ENCODE results near the gene KRTAP3-2. TPM values are rescaled to one million over a fixed set of nuclear protein-coding genes. Genes with fewer than 3 reads are reported as not detected.

KRTAP3-2 gene
- total RNA-seq, 1 experiment from 2014 or later = not detected

GRCh38 chr17:40993839-40994238 lies 5.9 kb downstream of the KRTAP3-2 start, which contains the start of gene KRTAP3-3:
Gene KRTAP3-3 (minus strand): TSS chr17:40994164. CDS start chr17:40994097, 67 bp downstream.
- ChIA-PET POLR2A (no interaction called here), CTCF (no interaction called here)
- H3K27ac Mint-ChIP-seq (ENCODE audit: low read depth, unreplicated experiment) = no peak within 1 kb of the TSS
- no peaks in the 10 kb centered on the region for H3K4me1 Mint-ChIP-seq (ENCODE audit: insufficient read depth, unreplicated experiment)
- H3K36me3 Mint-ChIP-seq (ENCODE audit: insufficient read depth, unreplicated experiment) = no peaks in the 10 kb centered on the region
- BruUV-seq (replicated peaks) = no TSS peak
- no peak for DNase-seq (ENCODE audit: unreplicated experiment)
- no peak for TF ChIP-seq CTCF (IDR thresholded peaks at IDR 0.05; ENCODE audit: unreplicated experiment)
- no peaks in the 10 kb centered on the region for H3K27me3 Mint-ChIP-seq (ENCODE audit: insufficient read depth, unreplicated experiment)
- no peak within 1 kb of the TSS for H3K4me3 Mint-ChIP-seq (ENCODE audit: unreplicated experiment)
- H3K9me3 Mint-ChIP-seq (ENCODE audit: unreplicated experiment) = no peaks in the 10 kb centered on the region
- intact Hi-C loops (cut with micrococcal nuclease) = no loop called here

DNA sequence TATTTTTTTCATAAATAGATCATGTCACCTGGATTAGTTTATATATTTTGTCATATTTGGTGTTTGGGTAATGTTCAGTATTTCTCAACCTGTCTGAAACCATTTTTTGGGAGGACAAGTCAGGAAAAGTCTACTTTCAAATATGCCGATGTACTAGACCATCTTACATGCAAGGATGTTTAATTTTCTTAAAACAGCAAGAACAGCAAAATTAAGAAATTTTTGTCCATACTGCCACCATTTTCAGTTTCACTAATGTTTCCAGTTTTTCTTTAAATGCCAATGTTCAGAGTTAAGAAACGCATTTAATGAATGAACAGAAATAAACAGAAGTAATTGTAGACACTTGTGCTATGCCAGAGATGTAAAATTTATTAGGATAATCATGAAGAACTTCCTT lies 6.6 kb downstream of the KRTAP3-2 start:
- ChIA-PET POLR2A (interaction anchor here (0.8 kb wide), 1 partner anchor 11 kb away, joined by 3 read pairs; no protein-coding TSS in a partner anchor), CTCF (interaction anchor here (0.6 kb wide), 1 partner anchor 30 kb away, joined by 3 read pairs; no protein-coding TSS in a partner anchor)
- intact Hi-C loops (cut with micrococcal nuclease) = no loop called here
- Mint-ChIP-seq H3K27me3 (ENCODE audit: insufficient read depth, unreplicated experiment) (no peaks in the 10 kb centered on the region), H3K27ac (ENCODE audit: low read depth, unreplicated experiment) (no peak overlapping the region), H3K9me3 (ENCODE audit: unreplicated experiment) (no peaks in the 10 kb centered on the region), H3K4me1 (ENCODE audit: insufficient read depth, unreplicated experiment) (no peaks in the 10 kb centered on the region), H3K4me3 (ENCODE audit: unreplicated experiment) (no peak overlapping the region), H3K36me3 (ENCODE audit: insufficient read depth, unreplicated experiment) (no peaks in the 10 kb centered on the region)
- no peak for DNase-seq (ENCODE audit: unreplicated experiment)
- BruUV-seq (replicated peaks) = no TSS peak
- no peak for TF ChIP-seq CTCF (IDR thresholded peaks at IDR 0.05; ENCODE audit: unreplicated experiment)

DNA sequence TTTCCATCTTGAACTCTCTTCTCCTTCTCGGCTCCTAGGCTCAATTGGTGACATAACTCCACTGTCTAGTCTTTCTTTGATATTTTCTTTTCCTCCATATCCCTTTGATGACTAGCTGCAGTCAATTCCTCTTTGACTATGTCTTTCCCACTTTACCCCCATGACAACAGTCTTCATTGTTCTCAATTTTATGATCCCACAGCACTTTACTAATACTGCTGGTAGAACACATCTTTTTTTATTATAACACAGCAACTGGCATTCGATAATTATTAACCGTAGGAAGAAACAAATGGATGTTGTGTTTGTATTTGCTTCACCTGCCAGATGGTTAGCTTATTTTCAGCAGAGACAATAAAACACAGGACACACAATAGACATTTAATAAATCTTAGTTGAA lies 7.0 kb downstream of the KRTAP3-2 start:
- POLR2A ChIA-PET = interaction anchor here (0.7 to 0.8 kb wide), 2 partner anchors 11 to 264 kb away, joined by 3 read pairs; no protein-coding TSS in a partner anchor
- intact Hi-C loops (cut with micrococcal nuclease) = no loop called here
- TF ChIP-seq CTCF (IDR thresholded peaks at IDR 0.05; ENCODE audit: unreplicated experiment) = no peak
- H3K36me3 Mint-ChIP-seq (ENCODE audit: insufficient read depth, unreplicated experiment) = no peaks in the 10 kb centered on the region
- H3K4me1 Mint-ChIP-seq (ENCODE audit: insufficient read depth, unreplicated experiment) = peaks cover 3% of the 10 kb centered on the region
- no peak overlapping the region for H3K27ac Mint-ChIP-seq (ENCODE audit: low read depth, unreplicated experiment)
- H3K4me3 Mint-ChIP-seq (ENCODE audit: unreplicated experiment) = no peak overlapping the region
- CTCF ChIA-PET = no interaction called here
- no peak for DNase-seq (ENCODE audit: unreplicated experiment)
- no peaks in the 10 kb centered on the region for H3K9me3 Mint-ChIP-seq (ENCODE audit: unreplicated experiment)
- no TSS peak for BruUV-seq (replicated peaks)
- no peaks in the 10 kb centered on the region for H3K27me3 Mint-ChIP-seq (ENCODE audit: insufficient read depth, unreplicated experiment)

DNA sequence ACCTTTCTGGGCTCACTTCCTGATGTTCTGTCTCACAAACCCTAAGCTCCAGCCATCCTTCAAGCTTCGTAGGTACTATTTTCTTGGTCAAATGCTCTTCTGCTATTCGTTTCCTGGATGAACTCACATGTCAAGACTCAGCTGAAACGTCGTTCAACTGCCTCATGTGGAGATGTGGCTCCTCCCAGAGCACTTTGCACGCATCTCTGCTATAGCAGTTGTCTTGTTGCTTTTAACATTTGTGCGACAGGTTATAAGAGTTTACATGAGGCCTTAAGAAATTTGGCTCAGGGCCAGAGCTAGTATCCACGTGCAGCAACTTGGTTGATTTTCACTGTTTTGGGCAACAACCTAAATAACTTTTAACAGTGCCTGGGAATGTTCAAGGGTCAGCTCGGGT lies 12.8 kb downstream of the KRTAP3-2 start:
- Mint-ChIP-seq H3K9me3 (ENCODE audit: unreplicated experiment) (no peaks in the 10 kb centered on the region), H3K36me3 (ENCODE audit: insufficient read depth, unreplicated experiment) (no peaks in the 10 kb centered on the region), H3K4me1 (ENCODE audit: insufficient read depth, unreplicated experiment) (peaks cover 5% of the 10 kb centered on the region), H3K4me3 (ENCODE audit: unreplicated experiment) (no peak overlapping the region), H3K27ac (ENCODE audit: low read depth, unreplicated experiment) (no peak overlapping the region), H3K27me3 (ENCODE audit: insufficient read depth, unreplicated experiment) (peaks cover 26% of the 10 kb centered on the region)
- ChIA-PET POLR2A (interaction anchor here (0.7 to 1.8 kb wide), 2 partner anchors 9 to 145 kb away, joined by 3 to 4 read pairs; no protein-coding TSS in a partner anchor), CTCF (interaction anchor here (0.6 to 1.4 kb wide), 2 partner anchors 475 to 676 kb away, joined by 3 read pairs; no protein-coding TSS in a partner anchor)
- intact Hi-C loops (cut with micrococcal nuclease) = no loop called here
- no peak for TF ChIP-seq CTCF (IDR thresholded peaks at IDR 0.05; ENCODE audit: unreplicated experiment)
- no TSS peak for BruUV-seq (replicated peaks)
- no peak for DNase-seq (ENCODE audit: unreplicated experiment)

All from MCF 10A (cell line).